Cardiac muscle cell (in vitro differentiated cells and primary cell): Measurements from ENCODE around the gene CD4. TPM values are rescaled to one million over a fixed set of nuclear protein-coding genes. Genes with fewer than 3 reads are reported as not detected.

ENCODE experiments used
- DNase-seq, 2 donors: peaks; one replicate each; pipeline versions ENCODE4 v3.0.0 to v3.0.0-alpha.2; 2010 to 2017; ENCODE audit warnings: low read depth in 1 of 2, low spot score in 1 of 2
- H3K27ac ChIP-seq: fragments of 200-600 bp; sonication (generic); 2 replicates; pipeline ENCODE4 v1.5.1; 2016
- H3K27me3 ChIP-seq: fragments of 200-600 bp; sonication (generic); 2 replicates; pipeline ENCODE4 v1.6.0; 2016; ENCODE audit warnings: control low read depth
- H3K36me3 ChIP-seq: fragments of 200-600 bp; sonication (generic); 2 replicates; pipeline ENCODE4 v1.5.1; 2016; ENCODE audit warnings: control low read depth
- H3K4me1 ChIP-seq: fragments of 200-600 bp; sonication (generic); 2 replicates; pipeline ENCODE4 v1.8.1; 2017; ENCODE audit warnings: low read depth, mild to moderate bottlenecking, mixed run types
- H3K4me3 ChIP-seq: fragments of 200-600 bp; sonication (generic); 2 replicates; pipeline ENCODE4 v1.5.1; 2016; ENCODE audit warnings: mild to moderate bottlenecking
- H3K9me3 ChIP-seq: fragments of 200-600 bp; sonication (generic); 2 replicates; pipeline ENCODE4 v1.5.1; 2017; ENCODE audit warnings: low read depth, mild to moderate bottlenecking, control low read depth
- CTCF ChIP-seq: IDR thresholded peaks from 2 replicates; pipeline ENCODE4 v1.5.1; 2012; ENCODE audit warnings: low read depth, mild to moderate bottlenecking, low read length
- polyA plus RNA-seq: library from polyadenylated mRNA; unstranded; fragments of >200 nt; fragmentation: Nextera tagmentation; extraction: Ambion mirVana; gene quantifications from 2 replicates; pipeline ENCODE4 v1.2.1, GENCODE V29; 2016
- total RNA-seq: library from RNA; depleted of rRNA; stranded (reverse); fragments of >200 nt; gene quantifications from 2 replicates; pipeline ENCODE4 v1.2.3, GENCODE V29; 2016

CD4 gene
- total and polyA plus RNA-seq, 2 experiments from 2014 or later, result 3.3 to 5.9 TPM

DNA sequence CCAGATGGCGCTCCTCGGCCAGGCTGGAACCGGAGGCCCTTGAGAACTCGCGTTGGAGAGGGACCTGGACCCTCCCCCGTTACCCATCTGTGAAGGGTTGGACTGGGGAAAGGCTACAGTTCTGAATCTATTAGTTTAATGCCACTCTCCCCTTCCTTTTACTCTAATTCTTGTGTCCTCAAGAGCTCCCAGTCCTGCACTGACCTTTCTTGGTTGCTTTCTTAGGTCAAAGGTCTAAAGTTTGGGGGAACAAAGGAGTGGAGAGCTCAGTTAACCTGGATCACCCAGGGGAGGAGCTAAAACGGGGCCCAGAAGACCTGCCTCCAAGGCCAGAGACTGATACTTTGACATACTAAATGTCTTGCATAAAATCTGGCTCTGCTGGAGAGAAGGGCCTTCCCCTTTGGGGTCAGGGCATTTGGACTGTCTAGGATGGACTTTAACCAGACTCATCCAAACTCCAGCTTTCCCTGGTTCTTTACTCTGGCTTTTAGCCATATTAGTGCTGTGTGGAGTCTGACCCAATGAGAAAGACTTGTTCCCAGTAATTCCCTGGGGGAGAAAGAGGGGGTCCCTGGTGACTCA is 35.5 kb upstream of the CD4 start:
- Histone ChIP-seq H3K4me1 (peaks cover 20% of the 10 kb centered on the region), H3K36me3 (peaks cover 28% of the 10 kb centered on the region), H3K9me3 (no peaks in the 10 kb centered on the region), H3K4me3 (no peak overlapping the region), H3K27ac (peak overlapping the region; percentile 68), H3K27me3 (no peaks in the 10 kb centered on the region)
- DNase-seq, result no peak
- peak; percentile 98 for TF ChIP-seq CTCF

DNA sequence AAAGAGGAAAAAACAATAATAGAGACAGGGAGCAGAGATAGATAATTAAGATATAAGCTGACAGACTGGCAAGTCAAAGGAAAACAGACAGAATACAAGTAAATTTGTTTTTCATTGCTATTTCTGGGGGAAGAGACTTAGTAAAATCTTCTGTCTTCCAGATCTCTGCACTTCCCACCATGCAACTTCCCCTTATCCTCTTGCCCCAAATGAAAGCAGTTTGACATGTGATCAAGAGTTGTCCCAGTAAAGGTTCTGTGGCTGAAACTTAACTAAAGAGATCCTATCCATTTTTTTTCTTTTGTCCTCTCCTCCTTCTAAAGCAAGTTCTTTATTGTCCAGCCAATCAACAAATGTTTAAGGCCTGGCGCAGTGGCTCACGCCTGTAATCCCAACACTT is 34.9 kb upstream of the CD4 start:
- H3K27ac ChIP-seq, result peak overlapping the region; percentile 68
- no peak for TF ChIP-seq CTCF

GRCh38 chr12:6757028-6757690 is 32.2 kb upstream of the CD4 start:
- peak in 1 of 2 donors; percentile 43 for DNase-seq
- no peaks in the 10 kb centered on the region for H3K9me3 ChIP-seq
- no peak overlapping the region for H3K4me3 ChIP-seq
- H3K4me1 ChIP-seq, result peaks cover 20% of the 10 kb centered on the region
- no peaks in the 10 kb centered on the region for H3K27me3 ChIP-seq
- H3K27ac ChIP-seq, result peak overlapping the region; percentile 74
- H3K36me3 ChIP-seq, result no peaks in the 10 kb centered on the region
- TF ChIP-seq CTCF, result no peak

More for the DNA sequence above, 34.9 kb upstream of the CD4 start:
- no peaks in the 10 kb centered on the region for H3K9me3 ChIP-seq
- DNase-seq, result no peak
- no peaks in the 10 kb centered on the region for H3K27me3 ChIP-seq
- peaks cover 23% of the 10 kb centered on the region for H3K36me3 ChIP-seq
- peaks cover 20% of the 10 kb centered on the region for H3K4me1 ChIP-seq
- H3K4me3 ChIP-seq, result no peak overlapping the region

- H3K9me3 ChIP-seq, result no peaks in the 10 kb centered on the region
- H3K4me1 ChIP-seq, result peaks cover 26% of the 10 kb centered on the region
- no peak for TF ChIP-seq CTCF
- no peak overlapping the region for H3K27ac ChIP-seq
- no peak for DNase-seq
- no peak overlapping the region for H3K4me3 ChIP-seq
- H3K36me3 ChIP-seq, result no peaks in the 10 kb centered on the region
- no peaks in the 10 kb centered on the region for H3K27me3 ChIP-seq
Measured at GRCh38 chr12:6758506-6759095, 30.7 kb upstream of the CD4 start.

GRCh38 chr12:6759741-6760140 is 29.6 kb upstream of the CD4 start:
- DNase-seq, result no peak
- no peak for TF ChIP-seq CTCF
- Histone ChIP-seq H3K4me1 (peaks cover 23% of the 10 kb centered on the region), H3K27me3 (no peaks in the 10 kb centered on the region), H3K36me3 (no peaks in the 10 kb centered on the region), H3K4me3 (no peak overlapping the region), H3K27ac (no peak overlapping the region), H3K9me3 (no peaks in the 10 kb centered on the region)
